ENCODE data around the gene ELOB.
A peak's percentile ranks its signal among the peaks of the same experiment; 100 is the strongest.
"Not testable (repeated sequence)": the region's sequence is repeated elsewhere in the genome, so short reads cannot be mapped to it uniquely, and the experiment has no call there.

Gene ELOB

GRCh38 chr16:2734844-2735515 lies 42.1 kb downstream of the ELOB start:
- DNase-seq (ENCODE audit: low read depth, low spot score) = no peak
- H3K27ac ChIP-seq = no peak overlapping the region

- no peak for DNase-seq (ENCODE audit: low read depth, low spot score)
- no peak overlapping the region for H3K27ac ChIP-seq
These were observed 49.0 kb downstream of the ELOB start for GRCh38 chr16:2728034-2728433.

- DNase-seq (ENCODE audit: low read depth, low spot score) = no peak
- H3K27ac ChIP-seq = no peak overlapping the region
These were observed 50.2 kb downstream of the ELOB start for GRCh38 chr16:2726923-2727322.

GRCh38 chr16:2724816-2725348 lies 52.2 kb downstream of the ELOB start:
- H3K27ac ChIP-seq = no peak overlapping the region
- DNase-seq (ENCODE audit: low read depth, low spot score) = no peak

- H3K27ac ChIP-seq = no peak overlapping the region
- no peak for DNase-seq (ENCODE audit: low read depth, low spot score)
These were observed 52.9 kb downstream of the ELOB start for GRCh38 chr16:2724088-2724676.

- DNase-seq (ENCODE audit: low read depth, low spot score) = not testable (repeated sequence)
- peak overlapping the region; percentile 84 for H3K27ac ChIP-seq
These were observed 55.4 kb downstream of the ELOB start for GRCh38 chr16:2721634-2722173.
